Measurements from ENCODE around the gene LSM2.

The LSM2 gene

GRCh38 chr6:31776989-31777666 is 29.6 kb downstream of the LSM2 start, which contains the start of gene VWA7:
TSS of gene VWA7 (minus strand) at chr6:31777328. CDS start at chr6:31776779, 549 bp downstream.
- no peak for DNase-seq (ENCODE audit: low read depth, low spot score)

GRCh38 chr6:31776485-31776988 is 30.2 kb downstream of the LSM2 start:
- DNase-seq (ENCODE audit: low read depth, low spot score): no peak

- no peak for DNase-seq (ENCODE audit: low read depth, low spot score)
Observed at GRCh38 chr6:31775633-31776484, 30.9 kb downstream of the LSM2 start.

GRCh38 chr6:31775184-31775583 is 31.6 kb downstream of the LSM2 start:
- DNase-seq (ENCODE audit: low read depth, low spot score): no peak

GRCh38 chr6:31771992-31772358 is 34.8 kb downstream of the LSM2 start:
- DNase-seq (ENCODE audit: low read depth, low spot score): no peak

- DNase-seq (ENCODE audit: low read depth, low spot score): no peak
Observed at GRCh38 chr6:31770860-31771259, 35.9 kb downstream of the LSM2 start.

GRCh38 chr6:31769684-31770371 is 36.9 kb downstream of the LSM2 start:
- DNase-seq (ENCODE audit: low read depth, low spot score): no peak

- DNase-seq (ENCODE audit: low read depth, low spot score): no peak
Observed at GRCh38 chr6:31768363-31769257, 38.2 kb downstream of the LSM2 start.

- no peak for DNase-seq (ENCODE audit: low read depth, low spot score)
Observed at GRCh38 chr6:31767096-31767645, 39.6 kb downstream of the LSM2 start.

GRCh38 chr6:31765910-31766794 is 40.6 kb downstream of the LSM2 start:
- no peak for DNase-seq (ENCODE audit: low read depth, low spot score)

GRCh38 chr6:31765559-31765909 is 41.2 kb downstream of the LSM2 start:
- DNase-seq (ENCODE audit: low read depth, low spot score): no peak

- DNase-seq (ENCODE audit: low read depth, low spot score): no peak
Observed at GRCh38 chr6:31764198-31764597, 42.6 kb downstream of the LSM2 start.

- DNase-seq (ENCODE audit: low read depth, low spot score): no peak
Observed at GRCh38 chr6:31763619-31763940, 43.2 kb downstream of the LSM2 start.

GRCh38 chr6:31762878-31763618 is 43.7 kb downstream of the LSM2 start:
- DNase-seq (ENCODE audit: low read depth, low spot score): no peak

- DNase-seq (ENCODE audit: low read depth, low spot score): no peak
Observed at GRCh38 chr6:31762356-31762755, 44.4 kb downstream of the LSM2 start, which contains the start of gene SAPCD1. TSS of gene SAPCD1 (plus strand) at chr6:31762656. CDS start at chr6:31763055, 399 bp downstream.

- no peak for DNase-seq (ENCODE audit: low read depth, low spot score)
Observed at GRCh38 chr6:31761343-31761742, 45.4 kb downstream of the LSM2 start.

GRCh38 chr6:31760790-31761189 is 46.0 kb downstream of the LSM2 start:
- no peak for DNase-seq (ENCODE audit: low read depth, low spot score)

- no peak for DNase-seq (ENCODE audit: low read depth, low spot score)
Observed at GRCh38 chr6:31758281-31758680, 48.5 kb downstream of the LSM2 start.

GRCh38 chr6:31752739-31753319 is 53.9 kb downstream of the LSM2 start:
- no peak for DNase-seq (ENCODE audit: low read depth, low spot score)

Measured in brain pericyte (primary cell).